A673 (cell line): Measurements from ENCODE around the gene EEF1AKMT3. TPM values are rescaled to one million over a fixed set of nuclear protein-coding genes. Genes with fewer than 3 reads are reported as not detected.

Experiments used
- BruUV-seq: library from RNA; stranded (reverse); fragments of 400-500 nt; replicated peaks from 2 replicates; lab custom pipeline; 2021; lab: Mats Ljungman, UMichigan
- CTCF ChIA-PET: fragments of 300-600 bp; sonication (Branson Sonifier 250); formaldehyde crosslinking; loops from one replicate; lab custom pipeline; 2022; ENCODE audit warnings: antibody characterized with exemption; lab: Charles Lee
- POLR2A ChIA-PET: fragments of 300-600 bp; sonication (Branson Sonifier 250); formaldehyde crosslinking; loops from one replicate; lab custom pipeline; 2022; ENCODE audit warnings: antibody characterized with exemption; ENCODE audit not compliant: low non-redundant PET; lab: Charles Lee
- DNase-seq: peaks from one replicate; pipeline ENCODE4 v3.0.0-alpha.2; 2015; ENCODE audit warnings: low spot score
- H3K27ac ChIP-seq: fragments of 200-600 bp; sonication (generic); 2 replicates; pipeline ENCODE4 v1.5.1; 2016; ENCODE audit warnings: mixed run types, low read depth, mild to moderate bottlenecking, mixed read lengths, antibody characterized with exemption, low read length; ENCODE audit not compliant: poor library complexity, severe bottlenecking
- H3K27me3 ChIP-seq: fragments of 200-600 bp; sonication (generic); replicated peaks from 2 replicates; pipeline ENCODE4 v1.6.1; 2017; ENCODE audit warnings: mixed run types, low read depth, mild to moderate bottlenecking, mixed read lengths, antibody characterized with exemption, low read length; ENCODE audit not compliant: insufficient read depth, poor library complexity
- H3K36me3 ChIP-seq: fragments of 200-600 bp; sonication (generic); 2 replicates; pipeline ENCODE4 v1.6.1; 2016; ENCODE audit warnings: mixed run types, mild to moderate bottlenecking, mixed read lengths, antibody characterized with exemption, low read length; ENCODE audit not compliant: insufficient read depth, poor library complexity, severe bottlenecking
- H3K4me1 ChIP-seq: fragments of 200-600 bp; sonication (generic); 2 replicates; pipeline ENCODE4 v1.6.1; 2017; ENCODE audit warnings: mixed run types, mild to moderate bottlenecking, mixed read lengths, antibody characterized with exemption, low read length; ENCODE audit not compliant: insufficient read depth, poor library complexity, severe bottlenecking
- H3K4me3 ChIP-seq: fragments of 200-600 bp; sonication (generic); 2 replicates; pipeline ENCODE4 v1.5.1; 2016; ENCODE audit warnings: low read depth, mixed run types, mild to moderate bottlenecking, mixed read lengths, low read length; ENCODE audit not compliant: poor library complexity, severe bottlenecking
- H3K9me3 ChIP-seq: fragments of 200-600 bp; sonication (generic); 2 replicates; pipeline ENCODE4 v1.6.1; 2016; ENCODE audit warnings: mixed run types, low read depth, mild to moderate bottlenecking, mixed read lengths, antibody characterized with exemption, low read length; ENCODE audit not compliant: poor library complexity, severe bottlenecking
- EZH2 ChIP-seq: fragments of 200-600 bp; sonication (generic); IDR thresholded peaks from 2 replicates; pipeline ENCODE4 v1.6.1; 2017; ENCODE audit warnings: borderline replicate concordance, low read depth, mild to moderate bottlenecking, mixed read lengths, antibody characterized with exemption, low read length; ENCODE audit not compliant: poor library complexity, severe bottlenecking
- intact Hi-C: fragments of 100-400 bp; cut with micrococcal nuclease; formaldehyde crosslinking; loops from one replicate; pipeline ENCODE4 v1.10.0; 2022; ENCODE audit not compliant: unreplicated experiment
- total RNA-seq: library from RNA; stranded (reverse); gene quantifications from 2 replicates; pipeline ENCODE4 v1.2.3, GENCODE V29; 2021
- TF ChIP-seq, protein P1 (sequence below): fragments of 300-800, 200-600 bp; sonication (generic); conservative IDR thresholded peaks from 2 replicates; pipeline ENCODE4 v1.5.1; 2017; ENCODE audit warnings: low read depth, mild to moderate bottlenecking, antibody characterized with exemption, low read length, moderate library complexity, mixed read lengths

The EEF1AKMT3 gene
- total RNA-seq, 1 experiment from 2014 or later: 5.3 TPM

DNA sequence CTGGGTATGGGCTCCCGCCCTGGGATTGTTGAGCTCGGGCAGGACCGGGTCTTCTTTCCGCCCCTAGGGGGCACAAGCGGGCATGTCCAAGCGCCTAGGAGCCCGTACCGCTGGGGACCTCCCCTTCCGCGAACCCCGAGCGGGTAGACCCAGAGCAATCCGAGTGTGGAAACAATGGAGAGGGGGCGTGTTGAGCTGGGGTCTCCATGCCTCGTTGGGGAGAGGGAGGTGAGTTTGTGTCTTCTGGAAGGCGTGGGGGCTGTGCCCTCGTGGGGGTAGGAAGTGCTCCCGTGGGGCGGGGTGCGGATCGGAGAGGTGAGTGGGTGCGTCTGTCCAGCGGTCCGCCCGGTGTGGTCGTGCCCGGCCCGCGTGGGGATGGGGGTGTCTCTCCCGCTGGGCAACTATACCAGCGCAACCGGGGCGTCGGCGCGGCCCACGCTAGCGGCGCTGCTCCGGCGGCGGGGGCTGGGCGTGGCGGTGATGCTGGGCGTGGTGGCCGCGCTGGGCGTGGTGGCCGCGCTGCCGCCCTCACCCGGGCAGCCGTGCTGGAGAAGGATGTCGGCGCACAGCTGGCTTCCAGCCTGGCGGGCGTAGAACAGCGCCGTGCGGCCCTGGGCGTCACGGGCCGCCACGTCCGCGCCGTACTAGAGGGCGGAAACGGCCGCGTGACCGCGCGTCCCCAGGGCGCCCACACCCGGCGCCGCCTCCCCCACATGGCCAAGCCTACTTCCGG is 46.1 kb upstream of the EEF1AKMT3 start:
- ChIA-PET POLR2A (no interaction called here), CTCF (interaction anchor here (0.5 to 2.4 kb wide), 7 partner anchors 10 to 267 kb away, joined by 3 to 17 read pairs (median 4); partner anchors contain the start of gene TSPAN31)
- no peaks in the 10 kb centered on the region for H3K9me3 ChIP-seq
- no peaks in the 10 kb centered on the region for H3K36me3 ChIP-seq
- peak; percentile 96 for DNase-seq
- intact Hi-C loops: loop anchor here (5.0 kb wide), 1 partner anchor 144 kb away; no protein-coding TSS in a partner anchor
- peak overlapping the region; percentile 82 for H3K4me3 ChIP-seq
- H3K4me1 ChIP-seq: peaks cover 7% of the 10 kb centered on the region
- H3K27ac ChIP-seq: peak overlapping the region; percentile 90
- no peak for TF ChIP-seq EZH2
- TF ChIP-seq, protein P1, sequence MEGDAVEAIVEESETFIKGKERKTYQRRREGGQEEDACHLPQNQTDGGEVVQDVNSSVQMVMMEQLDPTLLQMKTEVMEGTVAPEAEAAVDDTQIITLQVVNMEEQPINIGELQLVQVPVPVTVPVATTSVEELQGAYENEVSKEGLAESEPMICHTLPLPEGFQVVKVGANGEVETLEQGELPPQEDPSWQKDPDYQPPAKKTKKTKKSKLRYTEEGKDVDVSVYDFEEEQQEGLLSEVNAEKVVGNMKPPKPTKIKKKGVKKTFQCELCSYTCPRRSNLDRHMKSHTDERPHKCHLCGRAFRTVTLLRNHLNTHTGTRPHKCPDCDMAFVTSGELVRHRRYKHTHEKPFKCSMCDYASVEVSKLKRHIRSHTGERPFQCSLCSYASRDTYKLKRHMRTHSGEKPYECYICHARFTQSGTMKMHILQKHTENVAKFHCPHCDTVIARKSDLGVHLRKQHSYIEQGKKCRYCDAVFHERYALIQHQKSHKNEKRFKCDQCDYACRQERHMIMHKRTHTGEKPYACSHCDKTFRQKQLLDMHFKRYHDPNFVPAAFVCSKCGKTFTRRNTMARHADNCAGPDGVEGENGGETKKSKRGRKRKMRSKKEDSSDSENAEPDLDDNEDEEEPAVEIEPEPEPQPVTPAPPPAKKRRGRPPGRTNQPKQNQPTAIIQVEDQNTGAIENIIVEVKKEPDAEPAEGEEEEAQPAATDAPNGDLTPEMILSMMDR: peak; percentile 95
- H3K27me3 ChIP-seq: no peaks in the 10 kb centered on the region
- BruUV-seq: TSS peak; percentile 12

DNA sequence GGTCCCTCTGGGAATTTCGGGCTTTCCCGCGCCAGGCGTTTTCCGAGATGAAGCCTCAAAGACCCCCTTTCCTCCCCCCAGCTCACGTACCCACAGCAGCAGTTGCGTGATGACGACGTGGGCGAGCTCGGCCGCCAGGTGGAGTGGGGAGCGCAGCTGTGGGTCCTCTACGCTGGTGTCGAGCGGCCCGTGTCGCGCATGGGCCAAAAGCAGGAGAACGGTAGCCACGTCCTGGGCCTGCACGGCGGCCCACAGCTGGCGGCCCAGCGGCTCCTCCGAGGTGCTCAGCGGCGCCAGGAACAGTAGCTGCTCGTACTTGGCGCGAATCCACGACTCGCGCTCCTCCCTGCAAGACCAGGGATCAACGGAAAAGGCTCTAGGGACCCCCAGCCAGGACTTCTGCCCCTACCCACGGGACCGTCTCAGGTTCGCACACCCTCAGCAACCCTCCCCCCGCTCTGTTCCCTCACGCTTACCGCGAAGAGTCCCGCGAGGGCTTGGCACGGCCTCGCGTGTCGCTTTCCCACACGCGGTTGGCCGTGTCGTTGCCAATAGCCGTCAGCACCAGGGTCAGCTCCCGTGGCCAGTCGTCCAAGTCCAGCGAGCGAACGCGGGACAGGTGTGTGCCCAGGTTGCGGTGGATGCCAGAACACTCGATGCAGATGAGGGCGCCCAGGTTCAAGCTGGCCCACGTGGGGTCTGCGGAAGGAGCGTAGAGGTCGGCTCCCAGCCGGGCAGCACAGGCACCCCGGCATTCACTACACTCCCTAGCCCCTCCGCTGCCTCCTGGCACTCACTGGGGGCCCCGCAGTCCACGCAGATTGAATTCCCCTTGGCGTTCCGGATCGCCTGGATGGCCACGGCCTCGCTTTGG is 45.3 kb upstream of the EEF1AKMT3 start:
- Histone ChIP-seq H3K27ac (peak overlapping the region; percentile 90), H3K27me3 (no peaks in the 10 kb centered on the region), H3K4me1 (peaks cover 7% of the 10 kb centered on the region), H3K36me3 (no peaks in the 10 kb centered on the region), H3K9me3 (no peaks in the 10 kb centered on the region), H3K4me3 (peak overlapping the region; percentile 82)
- TF ChIP-seq, protein P1: peak; percentile 49
- no peak for TF ChIP-seq EZH2
- intact Hi-C loops: loop anchor here (5.0 kb wide), 1 partner anchor 145 kb away; no protein-coding TSS in a partner anchor
- ChIA-PET CTCF (interaction anchor here (0.6 to 2.4 kb wide), 5 partner anchors 9 to 329 kb away, joined by 3 to 17 read pairs (median 4); partner anchors contain the start of gene TSPAN31), POLR2A (no interaction called here)
- TSS peak; percentile 80 for BruUV-seq
- peak; percentile 83 for DNase-seq

DNA sequence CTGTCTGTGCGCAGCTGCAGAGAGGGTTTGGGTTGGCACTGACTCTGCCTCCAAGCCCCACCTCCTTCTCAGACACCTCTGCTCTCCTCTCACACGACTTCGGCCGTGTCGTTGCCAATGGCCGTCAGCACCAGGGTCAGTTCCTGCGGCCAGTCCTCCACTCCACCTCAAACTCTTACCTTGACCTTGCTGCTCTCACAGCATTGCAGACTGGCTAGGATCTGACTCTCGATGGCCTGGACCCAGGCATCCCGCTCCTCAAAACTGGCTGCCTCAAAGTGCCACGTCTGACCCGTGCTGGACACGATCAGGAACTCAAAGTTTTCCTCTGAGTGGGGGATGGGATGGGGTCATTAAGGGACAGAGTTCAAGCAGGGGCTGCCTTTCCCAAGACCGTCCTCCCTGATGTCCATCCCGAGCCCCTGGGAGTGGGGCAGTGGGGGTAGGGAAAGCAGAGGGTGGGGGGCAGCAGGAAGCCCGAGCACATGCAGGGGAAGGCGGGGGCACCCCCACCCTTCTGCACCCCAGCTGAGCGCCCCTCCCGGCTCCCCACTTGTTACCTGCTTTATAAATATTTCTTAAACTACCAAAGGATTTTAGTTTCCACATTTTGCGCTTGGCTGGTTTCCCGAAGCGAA is 44.5 kb upstream of the EEF1AKMT3 start:
- CTCF ChIA-PET: interaction anchor here (2.4 kb wide), 1 partner anchor 8 kb away, joined by 17 read pairs; no protein-coding TSS in a partner anchor
- no peak for DNase-seq
- TF ChIP-seq EZH2: no peak
- TF ChIP-seq, protein P1: no peak
- Histone ChIP-seq H3K9me3 (no peaks in the 10 kb centered on the region), H3K27ac (no peak overlapping the region), H3K4me1 (peaks cover 7% of the 10 kb centered on the region), H3K27me3 (no peaks in the 10 kb centered on the region), H3K4me3 (no peak overlapping the region), H3K36me3 (no peaks in the 10 kb centered on the region)
- intact Hi-C loops: loop anchor here (5.0 kb wide), 1 partner anchor 146 kb away; no protein-coding TSS in a partner anchor
- POLR2A ChIA-PET: no interaction called here
- BruUV-seq: no TSS peak
